Measurements from ENCODE around the gene MSMB. TPM values are rescaled to one million over a fixed set of nuclear protein-coding genes. Genes with fewer than 3 reads are reported as not detected.

The MSMB gene
- total and polyA plus RNA-seq, 9 of the 15 experiments (the other 6 are each of a cell fraction or from before 2014, with no cell fraction given) = 0.21 to 0.60 TPM; not detected in 7

DNA sequence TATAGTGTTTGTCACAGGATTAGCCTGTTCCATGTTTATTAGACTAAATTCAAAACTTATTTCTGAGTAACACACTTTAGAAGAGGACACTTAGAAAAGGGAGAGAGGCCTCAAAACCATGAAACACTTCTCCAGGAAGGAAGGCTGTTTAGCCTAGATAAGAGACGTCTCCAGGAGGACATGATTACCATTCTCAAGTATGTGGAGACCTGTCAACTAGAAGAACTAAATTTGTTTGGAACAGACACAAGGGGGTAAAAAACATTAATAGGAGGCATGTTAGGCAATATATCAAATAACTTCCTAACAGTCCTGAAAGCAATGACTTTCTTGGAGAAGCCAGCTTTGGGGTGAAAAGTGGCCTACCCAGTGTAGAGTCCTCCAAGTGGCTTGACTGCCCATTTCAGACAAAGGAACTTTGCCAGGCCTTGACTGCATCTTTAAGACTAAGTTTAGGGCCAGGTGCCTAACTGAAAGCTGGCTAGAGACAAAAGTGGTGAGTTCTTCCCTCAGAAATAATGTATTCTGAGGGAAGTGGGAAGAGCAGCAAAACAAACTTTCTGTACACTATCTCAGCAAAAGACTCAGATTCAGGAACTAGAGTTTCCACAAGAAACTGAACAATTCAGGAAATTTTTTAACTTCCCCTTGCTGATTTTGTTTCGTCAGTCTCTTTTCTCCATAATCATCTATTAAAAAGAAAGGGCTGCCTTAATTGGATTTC is 27.5 kb downstream of the MSMB start (continued):
- TF ChIP-seq FOXM1 (IDR thresholded peaks at IDR 0.05; ENCODE audit: low read depth) (peak; percentile 77), FOXM1 (CRISPR knock-in tag; IDR thresholded peaks at IDR 0.05; ENCODE audit: low read depth) (no peak), JUND (IDR thresholded peaks at IDR 0.05; ENCODE audit: borderline replicate concordance, low read depth, low read length) (peak; percentile 74), JUND (tag; IDR thresholded peaks at IDR 0.05; ENCODE audit: borderline replicate concordance, low read depth, low read length) (peak; percentile 69; the same call in 2 of the 3 replicates), KLF16 (IDR thresholded peaks at IDR 0.05) (peak; percentile 70), DACH1 (IDR thresholded peaks at IDR 0.05; ENCODE audit: partially characterized antibody) (peak; percentile 16), MTA3 (IDR thresholded peaks at IDR 0.05; ENCODE audit: borderline replicate concordance) (peak; percentile 44; the same call in 1 of the 2 replicates), MTA2 (IDR thresholded peaks at IDR 0.05; ENCODE audit: low read depth) (peak; percentile 85), ZNF133 (CRISPR knock-in tag; IDR thresholded peaks at IDR 0.05) (no peak), ZBTB17 (CRISPR knock-in tag; IDR thresholded peaks at IDR 0.05) (no peak), FOSL1 (tag; conservative IDR thresholded peaks at IDR 0.05) (peak; percentile 45; the same call in 1 of the 2 replicates)
- TF ChIP-seq, protein P1, sequence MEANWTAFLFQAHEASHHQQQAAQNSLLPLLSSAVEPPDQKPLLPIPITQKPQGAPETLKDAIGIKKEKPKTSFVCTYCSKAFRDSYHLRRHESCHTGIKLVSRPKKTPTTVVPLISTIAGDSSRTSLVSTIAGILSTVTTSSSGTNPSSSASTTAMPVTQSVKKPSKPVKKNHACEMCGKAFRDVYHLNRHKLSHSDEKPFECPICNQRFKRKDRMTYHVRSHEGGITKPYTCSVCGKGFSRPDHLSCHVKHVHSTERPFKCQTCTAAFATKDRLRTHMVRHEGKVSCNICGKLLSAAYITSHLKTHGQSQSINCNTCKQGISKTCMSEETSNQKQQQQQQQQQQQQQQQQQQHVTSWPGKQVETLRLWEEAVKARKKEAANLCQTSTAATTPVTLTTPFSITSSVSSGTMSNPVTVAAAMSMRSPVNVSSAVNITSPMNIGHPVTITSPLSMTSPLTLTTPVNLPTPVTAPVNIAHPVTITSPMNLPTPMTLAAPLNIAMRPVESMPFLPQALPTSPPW (CRISPR knock-in tag; IDR thresholded peaks at IDR 0.05) = peak; percentile 35; the same call in 1 of the 2 replicates
- TF ChIP-seq, protein P2, sequence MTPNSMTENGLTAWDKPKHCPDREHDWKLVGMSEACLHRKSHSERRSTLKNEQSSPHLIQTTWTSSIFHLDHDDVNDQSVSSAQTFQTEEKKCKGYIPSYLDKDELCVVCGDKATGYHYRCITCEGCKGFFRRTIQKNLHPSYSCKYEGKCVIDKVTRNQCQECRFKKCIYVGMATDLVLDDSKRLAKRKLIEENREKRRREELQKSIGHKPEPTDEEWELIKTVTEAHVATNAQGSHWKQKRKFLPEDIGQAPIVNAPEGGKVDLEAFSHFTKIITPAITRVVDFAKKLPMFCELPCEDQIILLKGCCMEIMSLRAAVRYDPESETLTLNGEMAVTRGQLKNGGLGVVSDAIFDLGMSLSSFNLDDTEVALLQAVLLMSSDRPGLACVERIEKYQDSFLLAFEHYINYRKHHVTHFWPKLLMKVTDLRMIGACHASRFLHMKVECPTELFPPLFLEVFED (CRISPR knock-in tag; conservative IDR thresholded peaks at IDR 0.05) = no peak
- TF ChIP-seq, protein P3, sequence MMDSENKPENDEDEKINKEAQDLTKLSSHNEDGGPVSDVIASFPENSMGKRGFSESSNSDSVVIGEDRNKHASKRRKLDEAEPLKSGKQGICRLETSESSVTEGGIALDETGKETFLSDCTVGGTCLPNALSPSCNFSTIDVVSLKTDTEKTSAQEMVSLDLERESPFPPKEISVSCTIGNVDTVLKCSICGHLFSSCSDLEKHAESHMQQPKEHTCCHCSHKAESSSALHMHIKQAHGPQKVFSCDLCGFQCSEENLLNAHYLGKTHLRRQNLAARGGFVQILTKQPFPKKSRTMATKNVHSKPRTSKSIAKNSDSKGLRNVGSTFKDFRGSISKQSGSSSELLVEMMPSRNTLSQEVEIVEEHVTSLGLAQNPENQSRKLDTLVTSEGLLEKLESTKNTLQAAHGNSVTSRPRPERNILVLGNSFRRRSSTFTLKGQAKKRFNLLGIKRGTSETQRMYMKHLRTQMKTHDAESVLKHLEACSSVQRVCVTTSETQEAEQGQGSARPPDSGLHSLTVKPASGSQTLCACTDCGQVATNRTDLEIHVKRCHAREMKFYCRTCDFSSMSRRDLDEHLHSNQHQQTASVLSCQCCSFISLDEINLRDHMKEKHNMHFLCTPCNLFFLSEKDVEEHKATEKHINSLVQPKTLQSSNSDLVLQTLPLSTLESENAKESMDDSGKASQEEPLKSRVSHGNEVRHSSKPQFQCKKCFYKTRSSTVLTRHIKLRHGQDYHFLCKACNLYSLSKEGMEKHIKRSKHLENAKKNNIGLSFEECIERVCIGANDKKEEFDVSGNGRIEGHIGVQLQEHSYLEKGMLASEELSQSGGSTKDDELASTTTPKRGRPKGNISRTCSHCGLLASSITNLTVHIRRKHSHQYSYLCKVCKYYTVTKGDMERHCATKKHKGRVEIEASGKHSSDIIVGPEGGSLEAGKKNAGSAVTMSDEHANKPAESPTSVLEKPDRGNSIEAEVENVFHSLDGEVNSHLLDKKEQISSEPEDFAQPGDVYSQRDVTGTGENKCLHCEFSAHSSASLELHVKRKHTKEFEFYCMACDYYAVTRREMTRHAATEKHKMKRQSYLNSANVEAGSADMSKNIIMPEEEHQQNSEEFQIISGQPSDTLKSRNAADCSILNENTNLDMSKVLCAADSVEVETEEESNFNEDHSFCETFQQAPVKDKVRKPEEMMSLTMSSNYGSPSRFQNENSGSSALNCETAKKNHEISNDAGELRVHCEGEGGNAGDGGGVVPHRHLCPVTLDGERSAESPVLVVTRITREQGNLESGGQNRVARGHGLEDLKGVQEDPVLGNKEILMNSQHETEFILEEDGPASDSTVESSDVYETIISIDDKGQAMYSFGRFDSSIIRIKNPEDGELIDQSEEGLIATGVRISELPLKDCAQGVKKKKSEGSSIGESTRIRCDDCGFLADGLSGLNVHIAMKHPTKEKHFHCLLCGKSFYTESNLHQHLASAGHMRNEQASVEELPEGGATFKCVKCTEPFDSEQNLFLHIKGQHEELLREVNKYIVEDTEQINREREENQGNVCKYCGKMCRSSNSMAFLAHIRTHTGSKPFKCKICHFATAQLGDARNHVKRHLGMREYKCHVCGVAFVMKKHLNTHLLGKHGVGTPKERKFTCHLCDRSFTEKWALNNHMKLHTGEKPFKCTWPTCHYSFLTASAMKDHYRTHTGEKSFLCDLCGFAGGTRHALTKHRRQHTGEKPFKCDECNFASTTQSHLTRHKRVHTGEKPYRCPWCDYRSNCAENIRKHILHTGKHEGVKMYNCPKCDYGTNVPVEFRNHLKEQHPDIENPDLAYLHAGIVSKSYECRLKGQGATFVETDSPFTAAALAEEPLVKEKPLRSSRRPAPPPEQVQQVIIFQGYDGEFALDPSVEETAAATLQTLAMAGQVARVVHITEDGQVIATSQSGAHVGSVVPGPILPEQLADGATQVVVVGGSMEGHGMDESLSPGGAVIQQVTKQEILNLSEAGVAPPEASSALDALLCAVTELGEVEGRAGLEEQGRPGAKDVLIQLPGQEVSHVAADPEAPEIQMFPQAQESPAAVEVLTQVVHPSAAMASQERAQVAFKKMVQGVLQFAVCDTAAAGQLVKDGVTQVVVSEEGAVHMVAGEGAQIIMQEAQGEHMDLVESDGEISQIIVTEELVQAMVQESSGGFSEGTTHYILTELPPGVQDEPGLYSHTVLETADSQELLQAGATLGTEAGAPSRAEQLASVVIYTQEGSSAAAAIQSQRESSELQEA (IDR thresholded peaks at IDR 0.05; ENCODE audit: low read depth) = no peak
- TF ChIP-seq, protein P4, sequence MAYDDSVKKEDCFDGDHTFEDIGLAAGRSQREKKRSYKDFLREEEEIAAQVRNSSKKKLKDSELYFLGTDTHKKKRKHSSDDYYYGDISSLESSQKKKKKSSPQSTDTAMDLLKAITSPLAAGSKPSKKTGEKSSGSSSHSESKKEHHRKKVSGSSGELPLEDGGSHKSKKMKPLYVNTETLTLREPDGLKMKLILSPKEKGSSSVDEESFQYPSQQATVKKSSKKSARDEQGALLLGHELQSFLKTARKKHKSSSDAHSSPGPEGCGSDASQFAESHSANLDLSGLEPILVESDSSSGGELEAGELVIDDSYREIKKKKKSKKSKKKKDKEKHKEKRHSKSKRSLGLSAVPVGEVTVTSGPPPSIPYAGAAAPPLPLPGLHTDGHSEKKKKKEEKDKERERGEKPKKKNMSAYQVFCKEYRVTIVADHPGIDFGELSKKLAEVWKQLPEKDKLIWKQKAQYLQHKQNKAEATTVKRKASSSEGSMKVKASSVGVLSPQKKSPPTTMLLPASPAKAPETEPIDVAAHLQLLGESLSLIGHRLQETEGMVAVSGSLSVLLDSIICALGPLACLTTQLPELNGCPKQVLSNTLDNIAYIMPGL (CRISPR knock-in tag; IDR thresholded peaks at IDR 0.05) = no peak
